T-cell (primary cell): Measurements from ENCODE around the gene L3MBTL1. TPM values are rescaled to one million over a fixed set of nuclear protein-coding genes. Genes with fewer than 3 reads are reported as not detected.
A peak's percentile ranks its signal among the peaks of the same experiment; 100 is the strongest.

Source experiments
- ATAC-seq, 4 experiments: fragments of 200-7000 bp in 3 of 4; fragments of 150-1000 bp in 1 of 4; cut with Tn5 transposase; replicated peaks in 1 of 4; 1 replicate in 3 of 4; 2 replicates in 1 of 4; pipeline ENCODE4 v1.10.0; 2021; ENCODE audit warnings: moderate library complexity in 3 of 4, mild to moderate bottlenecking in 2 of 4, moderate number of reproducible peaks in 1 of 4
- CTCF ChIA-PET, 2 donors: fragments of 300-600 bp; sonication (Branson Sonifier 250); formaldehyde crosslinking; loops; one replicate each; lab custom pipeline; 2022; ENCODE audit warnings: antibody characterized with exemption in 2 of 2; lab: Charles Lee
- POLR2A ChIA-PET, 2 donors: fragments of 300-600 bp; sonication (Branson Sonifier 250); formaldehyde crosslinking; loops; one replicate each; lab custom pipeline; 2022; ENCODE audit warnings: antibody characterized with exemption in 2 of 2; lab: Charles Lee
- DNase-seq, 35 experiments: peaks; one replicate each; pipeline versions ENCODE4 v3.0.0 to v3.0.0-alpha.2; 2013 to 2023
- H3K27ac ChIP-seq: one replicate; pipeline ENCODE4 v1.5.1; 2013; ENCODE audit warnings: low read length
- H3K27me3 ChIP-seq, 2 experiments: replicated peaks in 1 of 2; 1 replicate in 1 of 2; 2 replicates in 1 of 2; pipeline versions ENCODE4 v1.6.1 to v1.7.0; 2013; ENCODE audit warnings: low read length in 1 of 2, mixed read lengths in 1 of 2; ENCODE audit not compliant: control insufficient read depth in 2 of 2, insufficient read depth in 2 of 2; ENCODE audit errors: extremely low read depth in 1 of 2
- H3K36me3 ChIP-seq, 2 donors: 1 replicate in 1 of 2; 2 replicates in 1 of 2; pipeline versions ENCODE4 v1.6.1 to v1.7.0; 2013; ENCODE audit warnings: low read length in 1 of 2; ENCODE audit not compliant: control insufficient read depth in 2 of 2, insufficient read depth in 1 of 2; ENCODE audit errors: extremely low read depth in 1 of 2
- H3K4me1 ChIP-seq, 2 experiments: 1 replicate in 1 of 2; 2 replicates in 1 of 2; pipeline versions ENCODE4 v1.6.1 to v1.7.0; 2013; ENCODE audit warnings: low read length in 2 of 2, mixed read lengths in 1 of 2; ENCODE audit not compliant: insufficient read depth in 2 of 2, control insufficient read depth in 1 of 2; ENCODE audit errors: extremely low read depth in 1 of 2
- H3K4me3 ChIP-seq, 2 donors: 1 replicate in 1 of 2; 2 replicates in 1 of 2; pipeline versions ENCODE4 v1.5.1 to v1.7.0; 2013; ENCODE audit warnings: mild to moderate bottlenecking in 2 of 2, low read length in 1 of 2, moderate library complexity in 1 of 2; ENCODE audit not compliant: control insufficient read depth in 1 of 2; ENCODE audit errors: extremely low read depth in 1 of 2
- H3K9me3 ChIP-seq: 2 replicates; pipeline ENCODE4 v1.7.0; 2013
- H3K27ac Mint-ChIP-seq, 2 donors: one replicate each; pipeline ENCODE4 v1.8.0; 2020 to 2021; ENCODE audit warnings: mild to moderate bottlenecking in 2 of 2, mixed read lengths in 2 of 2
- H3K27me3 Mint-ChIP-seq, 2 donors: one replicate each; pipeline ENCODE4 v1.8.0; 2021 to 2022; ENCODE audit warnings: mixed read lengths in 2 of 2
- H3K36me3 Mint-ChIP-seq: one replicate; pipeline ENCODE4 v1.8.0; 2021; ENCODE audit warnings: mixed read lengths
- H3K4me1 Mint-ChIP-seq, 3 donors: one replicate each; pipeline ENCODE4 v1.8.0; 2020 to 2022; ENCODE audit warnings: mixed read lengths in 3 of 3, mild to moderate bottlenecking in 1 of 3
- H3K4me3 Mint-ChIP-seq, 3 donors: one replicate each; pipeline ENCODE4 v1.8.0; 2020 to 2022; ENCODE audit warnings: mild to moderate bottlenecking in 3 of 3, mixed read lengths in 3 of 3, moderate library complexity in 3 of 3
- H3K9me3 Mint-ChIP-seq, 3 donors: one replicate each; pipeline ENCODE4 v1.8.0; 2020 to 2022; ENCODE audit warnings: mixed read lengths in 3 of 3
- WGBS: methylation state at CpG from one replicate; pipeline ENCODE4 v1.1.5; 2013; ENCODE audit warnings: missing lambda C conversion rate; ENCODE audit not compliant: insufficient coverage; 5-methylcytosine and 5-hydroxymethylcytosine counted together
- total RNA-seq, 35 experiments: library from RNA in 6 of 35; stranded (reverse) in 6 of 35; fragments of 120-200 nt in 1 of 35; gene quantifications; one replicate each; pipeline versions ENCODE4 v1.2.1 to v1.2.4 and lab custom pipeline; 2013 to 2026

L3MBTL1 gene
- total RNA-seq, 5 donors from 2014 or later (not counting 1 experiment from before 2014, with no cell fraction given): 15.5 to 20.1 (median 16.1) TPM

- peaks cover 50% of the 10 kb centered on the region for H3K36me3 Mint-ChIP-seq
- DNase-seq: no peak
- Histone ChIP-seq H3K9me3 (no peaks in the 10 kb centered on the region), H3K4me1 (no peaks in the 10 kb centered on the region), H3K27me3 (no peaks in the 10 kb centered on the region), H3K36me3 (peaks cover 12 to 56% of the 10 kb centered on the region in 2 donors), H3K4me3 (no peak overlapping the region), H3K27ac (no peak overlapping the region)
- H3K27me3 Mint-ChIP-seq: no peaks in the 10 kb centered on the region
- peaks cover 13 to 21% (median 17%) of the 10 kb centered on the region in 3 donors for H3K4me1 Mint-ChIP-seq
- ATAC-seq: no peak
- H3K27ac Mint-ChIP-seq: no peak overlapping the region
- WGBS: no CpG with 5 or more reads among the region's 1 CpG
- ChIA-PET POLR2A (interaction anchor here in 1 of 2 donors (0.7 kb wide), 1 partner anchor 10 kb away, joined by 5 read pairs; no protein-coding TSS in a partner anchor), CTCF (no interaction called here)
- H3K9me3 Mint-ChIP-seq: no peaks in the 10 kb centered on the region
- no peak overlapping the region for H3K4me3 Mint-ChIP-seq
Measured at GRCh38 chr20:43467589-43467988, 39.9 kb upstream of the L3MBTL1 start.

- Mint-ChIP-seq H3K27me3 (no peaks in the 10 kb centered on the region), H3K36me3 (peaks cover 11% of the 10 kb centered on the region), H3K9me3 (no peaks in the 10 kb centered on the region), H3K4me3 (no peak overlapping the region), H3K4me1 (peaks cover 6 to 24% (median 10%) of the 10 kb centered on the region in 3 donors), H3K27ac (no peak overlapping the region)
- peaks cover 0 to 11% of the 10 kb centered on the region in 2 donors for H3K36me3 ChIP-seq
- H3K4me1 ChIP-seq: peaks cover 0 to 2% of the 10 kb centered on the region in 2 experiments
- H3K4me3 ChIP-seq: no peak overlapping the region
- POLR2A ChIA-PET: no interaction called here
- no peak overlapping the region for H3K27ac ChIP-seq
- no peak for ATAC-seq
- CTCF ChIA-PET: no interaction called here
- no peaks in the 10 kb centered on the region for H3K27me3 ChIP-seq
- no peak for DNase-seq
- H3K9me3 ChIP-seq: no peaks in the 10 kb centered on the region
- no CpG with 5 or more reads among the region's 11 CpGs for WGBS
Measured at GRCh38 chr20:43472671-43473380, 34.7 kb upstream of the L3MBTL1 start.

GRCh38 chr20:43473381-43473704, 34.2 kb upstream of the L3MBTL1 start:
- DNase-seq (no peak), ATAC-seq (no peak)
- H3K36me3 Mint-ChIP-seq: peaks cover 11% of the 10 kb centered on the region
- no peak overlapping the region for H3K27ac ChIP-seq
- no peaks in the 10 kb centered on the region for H3K27me3 Mint-ChIP-seq
- H3K36me3 ChIP-seq: peaks cover 0 to 8% of the 10 kb centered on the region in 2 donors
- peaks cover 6 to 24% (median 10%) of the 10 kb centered on the region in 3 donors for H3K4me1 Mint-ChIP-seq
- H3K27ac Mint-ChIP-seq: no peak overlapping the region
- H3K4me3 Mint-ChIP-seq: no peak overlapping the region
- 100% methylated on average over 2 of the region's 4 CpGs for WGBS
- no peaks in the 10 kb centered on the region for H3K9me3 Mint-ChIP-seq
- peaks cover 0 to 2% of the 10 kb centered on the region in 2 experiments for H3K4me1 ChIP-seq
- no peak overlapping the region for H3K4me3 ChIP-seq
- no peaks in the 10 kb centered on the region for H3K9me3 ChIP-seq
- ChIA-PET CTCF (interaction anchor here in 1 of 2 donors (0.7 kb wide), 1 partner anchor 132 kb away, joined by 7 read pairs; no protein-coding TSS in a partner anchor), POLR2A (no interaction called here)
- H3K27me3 ChIP-seq: no peaks in the 10 kb centered on the region

DNA sequence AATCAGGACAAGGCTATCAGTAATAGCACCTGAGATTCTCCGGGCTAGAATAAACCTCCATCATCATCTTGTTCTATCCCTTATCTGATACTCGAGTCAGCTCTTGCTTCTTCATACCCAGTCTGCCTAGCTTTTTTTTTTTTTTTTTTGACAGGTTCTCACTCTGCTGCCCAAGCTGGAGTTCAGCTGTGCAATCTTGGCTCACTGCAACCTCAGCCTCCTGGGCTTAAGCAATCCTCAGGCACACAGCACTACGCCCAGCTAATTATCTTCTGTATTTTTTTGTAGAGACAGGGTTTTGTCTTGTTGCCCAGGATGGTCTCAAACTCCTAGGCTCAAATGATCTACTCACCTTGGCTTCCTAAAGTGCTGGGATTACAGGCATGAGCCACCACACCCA, 30.3 kb upstream of the L3MBTL1 start:
- peaks cover 6 to 24% (median 10%) of the 10 kb centered on the region in 3 donors for H3K4me1 Mint-ChIP-seq
- Histone ChIP-seq H3K4me1 (peaks cover 0 to 2% of the 10 kb centered on the region in 2 experiments), H3K27me3 (peaks cover 0 to 1% of the 10 kb centered on the region in 2 experiments), H3K36me3 (no peaks in the 10 kb centered on the region), H3K4me3 (no peak overlapping the region), H3K9me3 (no peaks in the 10 kb centered on the region), H3K27ac (no peak overlapping the region)
- POLR2A ChIA-PET: interaction anchor here in 1 of 2 donors (0.5 kb wide), 1 partner anchor 10 kb away, joined by 5 read pairs; no protein-coding TSS in a partner anchor
- 13% methylated on average over 2 of the region's 3 CpGs for WGBS
- CTCF ChIA-PET: interaction anchor here in 1 of 2 donors (0.6 kb wide), 1 partner anchor 1749 kb away, joined by 3 read pairs; no protein-coding TSS in a partner anchor
- H3K4me3 Mint-ChIP-seq: no peak overlapping the region
- no peak overlapping the region for H3K27ac Mint-ChIP-seq
- peak in 1 of 4 experiments; percentile 13 for ATAC-seq
- H3K36me3 Mint-ChIP-seq: peaks cover 6% of the 10 kb centered on the region
- peaks cover 0 to 8% of the 10 kb centered on the region in 2 donors for H3K27me3 Mint-ChIP-seq
- H3K9me3 Mint-ChIP-seq: no peaks in the 10 kb centered on the region
- DNase-seq: no peak

DNA sequence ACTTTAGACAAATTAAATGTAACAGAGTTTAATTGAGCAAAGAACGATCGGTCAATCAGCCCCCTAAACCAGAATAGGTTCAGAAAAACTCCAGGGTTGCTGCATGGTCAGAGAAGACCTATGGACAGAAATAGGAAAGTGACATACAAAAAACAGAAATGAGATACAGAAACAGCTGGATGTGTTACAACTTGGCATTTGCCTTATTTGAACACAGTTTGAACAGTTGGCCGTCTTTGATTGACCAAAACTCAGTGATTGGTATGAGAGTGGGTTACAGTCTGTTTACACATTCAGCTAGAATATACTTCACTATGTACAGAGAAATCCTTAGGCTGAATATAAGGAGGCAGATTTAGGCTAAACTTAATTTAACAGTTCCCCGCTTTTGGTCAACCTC, 29.9 kb upstream of the L3MBTL1 start:
- Histone ChIP-seq H3K27me3 (peaks cover 0 to 3% of the 10 kb centered on the region in 2 experiments), H3K27ac (no peak overlapping the region), H3K36me3 (no peaks in the 10 kb centered on the region), H3K9me3 (no peaks in the 10 kb centered on the region), H3K4me1 (peaks cover 0 to 2% of the 10 kb centered on the region in 2 experiments), H3K4me3 (no peak overlapping the region)
- H3K36me3 Mint-ChIP-seq: peaks cover 6% of the 10 kb centered on the region
- WGBS: no CpG with 5 or more reads among the region's 4 CpGs
- ChIA-PET POLR2A (interaction anchor here in 1 of 2 donors (0.5 kb wide), 1 partner anchor 10 kb away, joined by 5 read pairs; no protein-coding TSS in a partner anchor), CTCF (no interaction called here)
- no peak overlapping the region for H3K4me3 Mint-ChIP-seq
- H3K27ac Mint-ChIP-seq: no peak overlapping the region
- no peaks in the 10 kb centered on the region for H3K9me3 Mint-ChIP-seq
- no peak for DNase-seq
- ATAC-seq: no peak
- H3K4me1 Mint-ChIP-seq: peaks cover 6 to 24% (median 10%) of the 10 kb centered on the region in 3 donors
- peaks cover 0 to 8% of the 10 kb centered on the region in 2 donors for H3K27me3 Mint-ChIP-seq

GRCh38 chr20:43490038-43490437, 17.5 kb upstream of the L3MBTL1 start:
- no peak overlapping the region for H3K4me3 ChIP-seq
- H3K36me3 Mint-ChIP-seq: peaks cover 6% of the 10 kb centered on the region
- no peaks in the 10 kb centered on the region for H3K36me3 ChIP-seq
- no peak overlapping the region for H3K27ac ChIP-seq
- no peak for ATAC-seq
- H3K9me3 ChIP-seq: no peaks in the 10 kb centered on the region
- no peak overlapping the region for H3K4me3 Mint-ChIP-seq
- peaks cover 0 to 3% of the 10 kb centered on the region in 2 experiments for H3K27me3 ChIP-seq
- DNase-seq: no peak
- ChIA-PET CTCF (no interaction called here), POLR2A (no interaction called here)
- peaks cover 5 to 10% of the 10 kb centered on the region in 2 donors for H3K27me3 Mint-ChIP-seq
- H3K4me1 ChIP-seq: no peaks in the 10 kb centered on the region
- H3K27ac Mint-ChIP-seq: no peak overlapping the region
- 87% methylated on average over 2 of the region's 2 CpGs for WGBS
- peaks cover 0 to 11% (median 5%) of the 10 kb centered on the region in 3 donors for H3K9me3 Mint-ChIP-seq
- no peaks in the 10 kb centered on the region for H3K4me1 Mint-ChIP-seq
